Stimulated activated CD4-positive, alpha-beta T cell treated with anti-CD3 and anti-CD28 coated beads, Interleukin-12 subunit alpha, Interleukin-12 subunit beta, amount 100 ng/mL, for 48 hours (primary cell): Measurements from ENCODE around the gene KIAA0753.

Experiments used
- DNase-seq, 3 donors: peaks; one replicate each; pipeline ENCODE4 v3.0.0-alpha.2; 2020; ENCODE audit warnings: low read depth in 2 of 3, low spot score in 1 of 3

The KIAA0753 gene

DNA sequence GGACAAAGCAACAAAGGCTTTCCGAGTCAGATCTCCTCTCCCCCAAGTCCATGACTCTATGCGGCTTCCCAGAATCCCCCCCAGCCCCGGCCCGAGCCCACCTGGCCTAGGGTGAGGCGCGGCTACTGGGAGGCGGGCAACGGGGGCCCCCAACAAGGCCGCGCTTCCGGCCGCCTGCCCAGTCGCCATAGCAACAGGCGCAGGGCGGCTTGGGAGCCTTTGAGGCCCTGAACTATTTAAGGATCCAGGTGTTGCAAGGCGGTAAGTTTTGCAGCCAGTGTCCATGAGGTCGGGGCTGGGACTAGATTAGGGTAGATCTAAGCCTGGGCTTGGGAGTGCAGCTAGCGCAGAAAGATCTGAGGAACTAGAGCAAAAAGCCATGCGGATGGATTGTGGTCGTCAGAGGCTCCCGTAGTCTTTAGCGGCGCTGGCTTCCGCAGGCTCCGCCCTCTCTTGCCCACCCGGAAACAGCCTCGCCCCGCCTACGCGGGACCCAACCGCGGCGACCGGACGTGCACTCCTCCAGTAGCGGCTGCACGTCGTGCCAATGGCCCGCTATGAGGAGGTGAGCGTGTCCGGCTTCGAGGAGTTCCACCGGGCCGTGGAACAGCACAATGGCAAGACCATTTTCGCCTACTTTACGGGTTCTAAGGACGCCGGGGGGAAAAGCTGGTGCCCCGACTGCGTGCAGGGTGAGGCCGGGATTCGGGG lies at the start of gene KIAA0753, which contains the start of gene TXNDC17:
Gene KIAA0753, minus strand, starts transcription at position 176 of the 711 bp plus-strand sequence. CDS start 5,608 bp downstream, outside the sequence.
Gene TXNDC17, plus strand, starts transcription at position 525 of the 711 bp plus-strand sequence. Its CDS starts 23 bp downstream, at position 548.
- DNase-seq: peak; percentile 90 to 92 (median 91)

GRCh38 chr17:6688944-6689343 lies 48.4 kb upstream of the KIAA0753 start:
- DNase-seq: no peak

DNA sequence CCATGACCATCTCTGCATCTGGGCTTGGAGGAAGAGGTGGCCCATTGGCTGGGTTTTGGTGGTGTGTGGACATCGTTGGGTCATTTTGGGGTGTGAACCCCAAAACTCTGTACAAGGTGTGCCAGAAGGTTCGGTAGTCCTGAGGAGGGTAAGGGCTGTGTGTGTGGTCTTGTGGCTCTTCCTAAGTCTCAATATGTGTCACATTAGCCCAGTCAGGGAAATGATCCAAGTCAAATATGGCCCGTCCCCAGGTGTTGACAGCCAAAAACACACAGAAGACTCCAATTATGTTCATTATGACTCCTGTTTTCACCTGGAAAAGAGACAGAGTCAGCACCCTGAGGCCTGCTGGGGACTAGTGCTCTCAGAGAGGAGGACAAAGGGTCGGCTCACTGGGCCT lies 45.5 kb upstream of the KIAA0753 start:
- no peak for DNase-seq

DNA sequence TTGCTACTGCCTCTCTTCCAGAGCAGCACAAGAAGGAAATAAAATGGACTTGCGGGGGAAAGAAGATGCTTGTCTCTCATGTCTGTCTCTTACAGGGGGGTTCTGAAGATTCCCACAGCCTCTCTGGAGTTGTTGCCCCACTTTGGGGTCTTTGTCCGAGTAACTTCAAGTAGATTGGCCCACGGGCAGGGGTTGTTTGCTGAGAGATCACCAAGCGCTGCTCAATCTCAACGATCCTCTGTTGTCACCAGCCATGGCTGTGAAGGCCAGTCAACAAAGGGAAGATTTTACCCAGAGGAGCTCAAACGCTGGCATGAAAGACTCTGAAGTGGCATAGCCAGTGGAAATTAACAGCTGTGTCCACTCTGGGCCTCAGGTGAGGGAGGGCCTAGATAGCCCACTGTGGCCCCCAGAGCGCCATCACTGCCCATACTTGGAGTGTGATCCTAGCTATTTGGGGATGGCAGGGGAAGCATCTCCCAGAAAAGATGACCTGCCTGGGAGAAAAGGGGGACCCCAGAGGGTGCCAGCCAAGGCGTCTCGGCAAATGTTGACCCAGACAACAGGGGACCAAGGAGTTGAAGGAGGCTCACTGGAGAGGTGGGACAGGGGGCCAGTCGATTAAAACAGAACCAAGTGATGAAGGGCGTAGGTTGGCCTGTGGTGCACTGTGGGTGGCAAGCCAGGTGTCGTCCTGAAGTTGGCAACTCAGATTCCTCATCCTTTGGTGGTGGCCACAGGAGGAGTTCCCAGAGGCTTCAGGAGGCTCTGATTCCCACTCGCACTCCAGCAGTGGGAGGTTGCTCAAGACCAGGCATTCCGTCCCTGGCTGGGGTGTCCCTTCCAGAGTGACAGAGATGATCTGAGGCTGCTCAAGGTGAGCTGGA lies 44.6 kb upstream of the KIAA0753 start:
- no peak for DNase-seq

- no peak for DNase-seq
Measured at GRCh38 chr17:6684460-6684783, 43.9 kb upstream of the KIAA0753 start.

DNA sequence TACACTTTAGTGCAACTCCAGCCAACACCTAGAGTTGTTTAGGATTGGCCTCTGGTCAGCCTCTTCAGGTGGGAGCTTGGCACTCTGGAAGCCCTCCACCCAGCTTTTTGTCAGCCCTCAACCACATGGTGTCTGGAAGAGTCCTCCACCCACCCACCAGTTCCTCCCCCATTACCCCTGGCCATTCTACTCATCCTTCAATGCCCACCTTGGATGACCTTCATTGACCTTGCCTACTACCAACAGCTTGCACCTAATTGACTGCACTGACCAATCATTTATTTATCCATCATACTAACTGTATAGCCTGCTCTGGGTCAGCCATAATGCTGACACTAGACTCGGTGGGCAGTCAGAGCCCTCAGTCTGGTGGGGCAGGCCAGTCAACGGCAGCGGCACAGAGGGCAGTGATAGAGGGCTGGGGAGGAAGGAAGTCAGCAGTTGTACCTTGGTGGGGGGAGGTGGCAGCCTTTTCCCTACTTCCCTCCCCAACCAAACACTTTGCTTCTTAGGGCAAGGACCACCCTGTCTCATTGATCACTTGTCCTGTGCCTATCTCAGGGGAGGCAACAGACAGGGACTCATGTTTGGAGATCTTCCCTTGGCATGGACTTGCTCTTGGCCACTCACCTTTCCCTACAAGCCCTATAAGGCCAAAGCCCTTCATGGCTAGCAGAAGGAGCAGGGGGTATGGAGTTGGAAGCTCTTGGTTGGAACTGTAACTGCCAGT lies 43.4 kb upstream of the KIAA0753 start:
- no peak for DNase-seq

DNA sequence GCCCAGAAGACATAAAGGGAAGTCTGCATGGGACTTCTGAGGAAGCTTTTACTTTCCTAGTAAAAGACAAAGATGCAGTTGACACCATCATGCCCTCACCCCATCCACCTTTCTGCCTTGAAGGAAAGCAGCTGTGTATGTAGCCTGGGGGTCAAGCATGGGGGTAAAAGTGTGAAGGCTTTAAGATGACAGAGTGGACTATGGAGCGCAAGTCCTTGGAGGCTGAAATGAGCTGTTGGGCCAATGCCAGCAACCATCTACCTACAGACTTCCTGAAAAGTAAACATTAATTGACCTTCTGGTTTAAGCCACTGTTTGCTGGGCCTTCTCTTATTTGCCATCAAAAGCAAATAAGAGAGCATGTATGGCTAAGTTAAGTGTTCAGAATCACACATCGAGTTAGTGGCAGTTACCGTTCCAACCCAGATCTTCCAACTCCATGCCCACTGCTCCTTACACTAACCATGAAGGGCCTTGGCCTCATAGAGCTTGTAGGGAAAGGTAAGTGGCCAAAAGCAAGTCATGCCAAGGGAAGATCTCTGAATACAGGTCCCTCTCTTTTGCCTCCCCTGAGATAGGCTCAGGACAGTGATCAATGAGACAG lies 42.7 kb upstream of the KIAA0753 start:
- DNase-seq: no peak

GRCh38 chr17:6682339-6682738 lies 41.8 kb upstream of the KIAA0753 start:
- no peak for DNase-seq

DNA sequence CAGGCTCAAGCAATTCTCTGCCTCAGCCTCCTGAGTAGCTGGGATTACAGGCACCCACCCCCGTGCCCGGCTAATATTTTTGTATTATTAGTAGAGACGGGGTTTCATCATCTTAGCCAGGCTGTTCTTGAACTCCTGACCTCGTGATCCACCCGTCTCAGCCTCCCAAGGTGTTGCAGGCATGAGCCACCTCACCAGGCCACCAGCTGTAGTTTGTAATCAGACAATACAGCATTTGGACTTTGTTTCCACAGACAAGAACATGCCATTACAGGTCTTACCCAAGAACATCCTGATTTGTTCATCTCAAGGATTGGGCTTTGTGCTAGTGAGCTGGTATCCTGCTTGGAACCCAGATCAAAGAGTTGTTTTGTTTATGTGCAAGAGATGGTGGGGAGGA lies 41.2 kb upstream of the KIAA0753 start:
- DNase-seq: no peak

DNA sequence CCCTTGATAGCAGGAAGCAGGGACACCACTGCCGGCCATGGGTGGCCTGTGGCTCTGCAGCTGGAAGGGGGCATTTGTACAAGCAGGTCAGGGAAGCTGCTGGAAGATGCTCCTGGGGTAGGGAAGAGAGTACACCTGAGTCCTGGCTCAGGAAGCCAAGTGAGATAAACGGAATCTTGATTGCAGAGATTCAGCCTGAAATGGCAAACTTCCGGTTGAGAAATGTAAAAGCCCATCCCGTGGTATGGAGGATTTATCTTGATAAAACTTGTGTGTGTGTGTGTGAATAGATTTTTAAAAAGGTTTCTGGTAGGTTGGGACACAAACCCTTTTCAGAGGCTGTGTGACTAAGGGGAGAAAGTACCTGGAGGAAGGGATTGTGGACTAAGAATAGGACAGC lies 40.7 kb upstream of the KIAA0753 start:
- no peak for DNase-seq

DNA sequence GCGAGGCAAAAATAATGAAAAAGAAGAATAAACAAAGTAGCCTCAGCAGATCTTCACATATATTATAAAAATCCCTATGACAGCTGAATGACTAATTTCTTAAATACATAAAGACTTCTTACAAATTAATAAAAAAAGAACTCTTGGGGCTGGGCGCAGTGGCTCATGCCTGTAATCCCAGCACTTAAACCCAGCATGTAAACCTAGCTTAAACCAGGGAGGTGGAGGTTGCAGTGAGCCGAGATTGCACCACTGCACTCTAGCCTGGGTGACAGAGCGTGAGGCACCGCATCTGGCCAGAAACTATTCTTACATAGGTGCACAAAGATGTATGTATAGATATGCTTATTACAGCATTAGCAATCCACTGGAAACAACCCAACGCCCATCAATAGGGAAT lies 38.7 kb upstream of the KIAA0753 start:
- DNase-seq: no peak

- DNase-seq: no peak
Measured at GRCh38 chr17:6677946-6678345, 37.4 kb upstream of the KIAA0753 start.

DNA sequence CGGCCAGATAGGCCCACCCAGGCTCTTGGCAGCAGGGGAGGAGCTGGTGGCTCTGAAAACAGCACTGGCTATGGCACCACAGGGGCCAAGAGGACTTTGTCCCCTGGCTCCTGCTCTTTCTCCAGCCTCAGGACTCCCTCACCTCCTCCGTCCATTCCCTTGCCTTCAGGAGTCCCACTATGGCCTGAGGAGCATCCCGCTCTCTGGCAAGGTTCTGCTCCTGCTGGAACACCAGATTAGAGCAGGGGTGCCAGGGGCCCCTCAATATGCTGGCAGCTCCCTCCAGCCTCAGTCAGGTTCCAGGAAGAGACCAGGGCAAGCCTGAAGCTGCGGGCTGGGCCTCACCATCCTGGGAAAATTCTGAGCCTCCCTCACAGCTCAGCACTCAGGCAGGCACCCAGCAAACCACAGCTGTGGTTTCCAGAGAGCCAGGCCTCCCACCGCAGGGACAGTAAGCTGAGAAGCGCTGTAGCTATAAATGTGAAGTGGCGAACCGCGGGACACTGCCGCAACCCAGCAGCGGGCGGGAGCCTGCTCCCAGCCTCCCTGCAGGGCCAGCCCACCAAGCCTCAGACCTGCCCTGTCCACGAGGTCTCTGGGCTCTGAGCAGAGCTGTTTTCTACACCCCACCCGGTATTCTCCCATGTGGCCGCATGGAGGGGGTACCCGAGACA lies 36.8 kb upstream of the KIAA0753 start:
- DNase-seq: no peak

- DNase-seq: no peak
Measured at GRCh38 chr17:6676802-6677157, 36.3 kb upstream of the KIAA0753 start.

- DNase-seq: no peak
Measured at GRCh38 chr17:6675201-6675825, 34.8 kb upstream of the KIAA0753 start.

DNA sequence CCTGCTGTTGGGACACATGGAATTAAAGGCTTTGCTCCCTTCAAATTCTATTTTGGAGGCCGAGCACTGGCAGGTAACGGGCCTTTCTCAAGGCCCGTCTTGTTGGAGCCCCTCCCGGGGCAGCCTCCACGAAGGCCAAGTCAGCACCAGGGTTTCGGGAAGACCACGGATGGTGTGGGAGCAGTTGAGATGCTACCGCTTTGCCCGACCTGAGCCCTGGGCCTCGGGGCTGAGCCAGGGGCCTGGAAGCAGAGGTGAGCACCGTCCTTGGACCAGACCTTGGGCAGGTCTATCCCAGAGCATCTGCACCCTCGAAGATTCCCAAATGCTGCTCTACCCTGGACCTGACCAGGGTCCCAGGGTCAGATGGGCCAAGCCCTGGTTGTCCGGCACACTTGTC lies 34.1 kb upstream of the KIAA0753 start:
- no peak for DNase-seq

GRCh38 chr17:6671431-6671830 lies 30.9 kb upstream of the KIAA0753 start:
- no peak for DNase-seq

GRCh38 chr17:6670999-6671398 lies 30.5 kb upstream of the KIAA0753 start:
- DNase-seq: no peak

GRCh38 chr17:6670571-6670970 lies 30.1 kb upstream of the KIAA0753 start:
- no peak for DNase-seq

GRCh38 chr17:6669479-6670212 lies 29.1 kb upstream of the KIAA0753 start:
- DNase-seq: no peak
